ENCODE results near the gene IL17RE. TPM values are rescaled to one million over a fixed set of nuclear protein-coding genes. Genes with fewer than 3 reads are reported as not detected.

IL17RE gene
- total and polyA plus RNA-seq, 4 donors = 7.0 to 26.1 (median 17.1) TPM

- H3K36me3 ChIP-seq (ENCODE audit: control insufficient read depth in 4 of 4, insufficient read depth in 4 of 4, low read length in 4 of 4) = peaks cover 0 to 6% (median 2%) of the 10 kb centered on the region in 4 donors
- no peak for DNase-seq
- H3K9me3 ChIP-seq (ENCODE audit: control insufficient read depth in 4 of 4, insufficient read depth in 3 of 4, low read length in 3 of 4) = no peaks in the 10 kb centered on the region
- no peaks in the 10 kb centered on the region for H3K27me3 ChIP-seq (ENCODE audit: control insufficient read depth in 3 of 3, insufficient read depth in 3 of 3, low read length in 2 of 3)
- no peak overlapping the region for H3K9ac ChIP-seq (ENCODE audit: insufficient read depth in 1 of 2, low read length in 2 of 2)
- TF ChIP-seq CTCF (IDR thresholded peaks at IDR 0.05; ENCODE audit: control extremely low read depth, extremely low read depth) = no peak
- no peak overlapping the region for H3K4me3 ChIP-seq
- no peak for ATAC-seq (ENCODE audit: insufficient read depth, low FRiP score)
- H3K4me1 ChIP-seq (ENCODE audit: control insufficient read depth in 5 of 5, insufficient read depth in 5 of 5, low read length in 5 of 5) = peaks cover 0 to 7% (median 0%) of the 10 kb centered on the region in 5 donors
- WGBS, 2 donors = 46 to 55% methylated on average over 5 of the region's 5 CpGs
- H3K27ac ChIP-seq (ENCODE audit: low read depth in 1 of 2, low read length in 1 of 2) = no peak overlapping the region
Observed at GRCh38 chr3:9957214-9957613, 54.6 kb downstream of the IL17RE start.

- no peak for TF ChIP-seq CTCF (IDR thresholded peaks at IDR 0.05; ENCODE audit: control extremely low read depth, extremely low read depth)
- Histone ChIP-seq H3K27me3 (ENCODE audit: control insufficient read depth in 3 of 3, insufficient read depth in 3 of 3, low read length in 2 of 3) (no peaks in the 10 kb centered on the region), H3K27ac (ENCODE audit: low read depth in 1 of 2, low read length in 1 of 2) (no peak overlapping the region), H3K4me1 (ENCODE audit: control insufficient read depth in 5 of 5, insufficient read depth in 5 of 5, low read length in 5 of 5) (no peaks in the 10 kb centered on the region), H3K9ac (ENCODE audit: insufficient read depth in 1 of 2, low read length in 2 of 2) (no peak overlapping the region), H3K9me3 (ENCODE audit: control insufficient read depth in 4 of 4, insufficient read depth in 3 of 4, low read length in 3 of 4) (no peaks in the 10 kb centered on the region), H3K4me3 (no peak overlapping the region), H3K36me3 (ENCODE audit: control insufficient read depth in 4 of 4, insufficient read depth in 4 of 4, low read length in 4 of 4) (peaks cover 19 to 38% (median 27%) of the 10 kb centered on the region in 4 donors)
- no peak for DNase-seq
- ATAC-seq (ENCODE audit: insufficient read depth, low FRiP score) = no peak
- 90 to 97% methylated on average over 6 of the region's 6 CpGs for WGBS, 2 donors
Observed at GRCh38 chr3:9965200-9965875, 62.7 kb downstream of the IL17RE start.

Small RNA genes within 50 kb of the gene (small RNA-seq; reads per million reads assigned to genes)
- gene RNU6-882P (ENCODE audit: low replicate concordance) = not detected

Other genes starting within 250 kb of the IL17RE start
- gene CPNE9, start 199.0 kb upstream of the IL17RE start, total RNA-seq = under 1 TPM in 1 of 2 donors, not detected in 1; 0.34 TPM
- gene CPNE9, start 199.0 kb upstream of the IL17RE start, polyA plus RNA-seq = under 1 TPM; 0.11 to 0.16 TPM
- gene BRPF1, start 171.1 kb upstream of the IL17RE start, total RNA-seq = 10 to 100 TPM; 18.4 to 26.4 TPM
- 10 to 100 TPM in 1 of 2 donors, 1 to 10 TPM in 1; 8.3 to 13.7 TPM for gene BRPF1, start 171.1 kb upstream of the IL17RE start, polyA plus RNA-seq
- gene OGG1, start 152.9 kb upstream of the IL17RE start, total RNA-seq = 10 to 100 TPM; 29.3 to 31.2 TPM
- 10 to 100 TPM; 13.2 to 17.3 TPM for gene OGG1, start 152.9 kb upstream of the IL17RE start, polyA plus RNA-seq
- gene CAMK1, start 132.9 kb upstream of the IL17RE start, total RNA-seq = 10 to 100 TPM; 21.7 to 35.0 TPM
- 10 to 100 TPM; 30.5 to 43.9 TPM for gene CAMK1, start 132.9 kb upstream of the IL17RE start, polyA plus RNA-seq
- 10 to 100 TPM; 48.7 to 62.3 TPM for gene TADA3, start 110.4 kb upstream of the IL17RE start, total RNA-seq
- 10 to 100 TPM; 41.6 to 57.8 TPM for gene TADA3, start 110.4 kb upstream of the IL17RE start, polyA plus RNA-seq
- 100 to 1,000 TPM in 1 of 2 donors, 10 to 100 TPM in 1; 74.9 to 174 TPM for gene ARPC4, start 109.8 kb upstream of the IL17RE start, total RNA-seq
- 100 to 1,000 TPM in 1 of 2 donors, 10 to 100 TPM in 1; 85.3 to 239 TPM for gene ARPC4, start 109.8 kb upstream of the IL17RE start, polyA plus RNA-seq
- 10 to 100 TPM; 40.7 to 82.3 TPM for gene TTLL3, start 92.6 kb upstream of the IL17RE start, total RNA-seq
- gene TTLL3, start 92.6 kb upstream of the IL17RE start, polyA plus RNA-seq = 10 to 100 TPM; 28.4 to 34.2 TPM
- 10 to 100 TPM; 16.3 to 34.9 TPM for gene RPUSD3, start 58.8 kb upstream of the IL17RE start, total RNA-seq
- gene RPUSD3, start 58.8 kb upstream of the IL17RE start, polyA plus RNA-seq = 10 to 100 TPM; 25.7 to 26.8 TPM
- gene CIDEC, start 22.6 kb upstream of the IL17RE start, total RNA-seq = not detected
- under 1 TPM in 1 of 2 donors, not detected in 1; 0.08 TPM for gene CIDEC, start 22.6 kb upstream of the IL17RE start, polyA plus RNA-seq
- gene JAGN1, start 12.2 kb upstream of the IL17RE start, total RNA-seq = 10 to 100 TPM; 20.7 to 28.7 TPM
- 10 to 100 TPM; 41.0 to 43.7 TPM for gene JAGN1, start 12.2 kb upstream of the IL17RE start, polyA plus RNA-seq
- 10 to 100 TPM; 31.7 to 35.4 TPM for gene IL17RC, start 14.2 kb downstream of the IL17RE start, total RNA-seq
- gene IL17RC, start 14.2 kb downstream of the IL17RE start, polyA plus RNA-seq = 10 to 100 TPM; 20.5 to 39.8 TPM
- gene CRELD1, start 31.0 kb downstream of the IL17RE start, total RNA-seq = 10 to 100 TPM; 37.7 to 60.1 TPM
- 10 to 100 TPM; 28.0 to 45.7 TPM for gene CRELD1, start 31.0 kb downstream of the IL17RE start, polyA plus RNA-seq
- 1 to 10 TPM; 2.1 to 5.2 TPM for gene PRRT3, start 49.6 kb downstream of the IL17RE start, total RNA-seq
- 1 to 10 TPM; 1.1 to 1.5 TPM for gene PRRT3, start 49.6 kb downstream of the IL17RE start, polyA plus RNA-seq
- 10 to 100 TPM; 64.2 to 82.5 TPM for gene EMC3, start 84.0 kb downstream of the IL17RE start, total RNA-seq
- gene EMC3, start 84.0 kb downstream of the IL17RE start, polyA plus RNA-seq = 100 to 1,000 TPM in 1 of 2 donors, 10 to 100 TPM in 1; 51.9 to 116 TPM
- gene FANCD2, start 123.6 kb downstream of the IL17RE start, total RNA-seq = 1 to 10 TPM; 5.8 to 8.6 TPM
- 1 to 10 TPM; 2.9 to 3.0 TPM for gene FANCD2, start 123.6 kb downstream of the IL17RE start, polyA plus RNA-seq
- not detected for gene FANCD2OS, start 205.4 kb downstream of the IL17RE start, total RNA-seq
- not detected for gene FANCD2OS, start 205.4 kb downstream of the IL17RE start, polyA plus RNA-seq
- 100 to 1,000 TPM; 108 to 112 TPM for gene BRK1, start 212.8 kb downstream of the IL17RE start, total RNA-seq
- 100 to 1,000 TPM; 136 to 184 TPM for gene BRK1, start 212.8 kb downstream of the IL17RE start, polyA plus RNA-seq
- 10 to 100 TPM; 31.0 to 66.2 TPM for gene VHL, start 238.9 kb downstream of the IL17RE start, total RNA-seq
- 10 to 100 TPM; 26.8 to 30.3 TPM for gene VHL, start 238.9 kb downstream of the IL17RE start, polyA plus RNA-seq